Measurements from ENCODE around the gene PPM1F.

DNA sequence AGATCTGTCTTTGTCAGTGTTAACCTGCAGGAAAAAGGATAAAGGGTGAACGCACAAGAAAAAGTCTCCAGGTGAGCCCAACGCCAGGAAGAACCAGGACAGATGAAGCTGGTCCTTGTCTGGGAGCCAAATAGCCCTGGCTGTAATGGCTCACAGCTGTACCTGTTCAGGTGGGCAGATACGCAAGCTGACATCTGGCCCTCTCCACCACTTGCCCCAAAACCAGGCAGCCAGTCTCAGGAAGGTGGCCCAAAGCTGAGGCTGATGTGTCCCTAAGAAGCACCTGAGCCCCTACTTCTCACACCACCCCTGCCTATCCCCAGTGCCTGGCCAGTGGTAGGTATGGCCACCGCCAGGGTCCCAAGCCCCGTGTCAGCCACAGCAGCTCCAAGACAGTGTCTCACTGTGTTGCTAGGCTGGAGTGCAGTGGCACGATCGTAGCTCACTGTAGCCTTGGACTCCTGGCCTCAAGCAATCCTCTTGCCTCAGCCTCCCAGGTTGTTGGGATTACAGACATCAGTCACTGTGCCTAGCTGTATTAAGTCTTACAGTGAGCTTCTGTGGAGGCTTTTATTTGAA lies 15.1 kb upstream of the PPM1F start:
- TF ChIP-seq EP300 (IDR thresholded peaks at IDR 0.05), result no peak
- TF ChIP-seq KDM1A (IDR thresholded peaks at IDR 0.05; ENCODE audit: low read depth), result no peak
- TF ChIP-seq POLR2A (IDR thresholded peaks at IDR 0.05; ENCODE audit: low read length), result no peak
- no peak for TF ChIP-seq CTCF (IDR thresholded peaks at IDR 0.05)
- TF ChIP-seq, protein P1, sequence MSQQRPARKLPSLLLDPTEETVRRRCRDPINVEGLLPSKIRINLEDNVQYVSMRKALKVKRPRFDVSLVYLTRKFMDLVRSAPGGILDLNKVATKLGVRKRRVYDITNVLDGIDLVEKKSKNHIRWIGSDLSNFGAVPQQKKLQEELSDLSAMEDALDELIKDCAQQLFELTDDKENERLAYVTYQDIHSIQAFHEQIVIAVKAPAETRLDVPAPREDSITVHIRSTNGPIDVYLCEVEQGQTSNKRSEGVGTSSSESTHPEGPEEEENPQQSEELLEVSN (IDR thresholded peaks at IDR 0.05; ENCODE audit: borderline replicate concordance, low read depth), result no peak
- TF ChIP-seq RFX5 (IDR thresholded peaks at IDR 0.05), result no peak
- TF ChIP-seq, protein P2, sequence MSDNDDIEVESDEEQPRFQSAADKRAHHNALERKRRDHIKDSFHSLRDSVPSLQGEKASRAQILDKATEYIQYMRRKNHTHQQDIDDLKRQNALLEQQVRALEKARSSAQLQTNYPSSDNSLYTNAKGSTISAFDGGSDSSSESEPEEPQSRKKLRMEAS (IDR thresholded peaks at IDR 0.05), result no peak
